ENCODE data around the gene SLC35E1.
A peak's percentile ranks its signal among the peaks of the same experiment; 100 is the strongest.
"Not testable (repeated sequence)": the region's sequence is repeated elsewhere in the genome, so short reads cannot be mapped to it uniquely, and the experiment has no call there.

SLC35E1 gene

GRCh38 chr19:16581971-16582343 lies 9.7 kb upstream of the SLC35E1 start:
- DNase-seq (ENCODE audit: low read depth, low spot score) = no peak

- DNase-seq (ENCODE audit: low read depth, low spot score) = no peak
Measured at GRCh38 chr19:16581145-16581970, 9.1 kb upstream of the SLC35E1 start.

- DNase-seq (ENCODE audit: low read depth, low spot score) = no peak
Measured at GRCh38 chr19:16579381-16579780, 7.2 kb upstream of the SLC35E1 start.

- DNase-seq (ENCODE audit: low read depth, low spot score) = no peak
Measured at GRCh38 chr19:16577531-16577985, 5.3 kb upstream of the SLC35E1 start.

- no peak for DNase-seq (ENCODE audit: low read depth, low spot score)
Measured at GRCh38 chr19:16576690-16577530, 4.7 kb upstream of the SLC35E1 start.

GRCh38 chr19:16575861-16576689 lies 3.9 kb upstream of the SLC35E1 start:
- DNase-seq (ENCODE audit: low read depth, low spot score) = no peak

GRCh38 chr19:16575282-16575681 lies 3.1 kb upstream of the SLC35E1 start:
- DNase-seq (ENCODE audit: low read depth, low spot score) = no peak

- DNase-seq (ENCODE audit: low read depth, low spot score) = no peak
Measured at GRCh38 chr19:16573925-16574324, 1.7 kb upstream of the SLC35E1 start.

- DNase-seq (ENCODE audit: low read depth, low spot score) = no peak
Measured at GRCh38 chr19:16573296-16573695, 1.1 kb upstream of the SLC35E1 start.

GRCh38 chr19:16571822-16572331 lies 338 bp downstream of the SLC35E1 start:
- DNase-seq (ENCODE audit: low read depth, low spot score) = no peak

- no peak for DNase-seq (ENCODE audit: low read depth, low spot score)
Measured at GRCh38 chr19:16571283-16571682, 932 bp downstream of the SLC35E1 start.

- DNase-seq (ENCODE audit: low read depth, low spot score) = no peak
Measured at GRCh38 chr19:16569609-16570320, 2.5 kb downstream of the SLC35E1 start.

GRCh38 chr19:16566702-16567101 lies 5.5 kb downstream of the SLC35E1 start:
- DNase-seq (ENCODE audit: low read depth, low spot score) = no peak

GRCh38 chr19:16566161-16566560 lies 6.1 kb downstream of the SLC35E1 start:
- peak; percentile 76 for DNase-seq (ENCODE audit: low read depth, low spot score)

GRCh38 chr19:16564842-16565241 lies 7.4 kb downstream of the SLC35E1 start:
- DNase-seq (ENCODE audit: low read depth, low spot score) = no peak

- DNase-seq (ENCODE audit: low read depth, low spot score) = no peak
Measured at GRCh38 chr19:16562608-16563025, 9.6 kb downstream of the SLC35E1 start.

- DNase-seq (ENCODE audit: low read depth, low spot score) = no peak
Measured at GRCh38 chr19:16561382-16561781, 10.8 kb downstream of the SLC35E1 start.

GRCh38 chr19:16559780-16560276 lies 12.4 kb downstream of the SLC35E1 start:
- DNase-seq (ENCODE audit: low read depth, low spot score) = no peak

- no peak for DNase-seq (ENCODE audit: low read depth, low spot score)
Measured at GRCh38 chr19:16554776-16555175, 17.4 kb downstream of the SLC35E1 start.

- not testable (repeated sequence) for DNase-seq (ENCODE audit: low read depth, low spot score)
Measured at GRCh38 chr19:16551902-16552301, 20.3 kb downstream of the SLC35E1 start.

GRCh38 chr19:16548956-16549355 lies 23.3 kb downstream of the SLC35E1 start:
- no peak for DNase-seq (ENCODE audit: low read depth, low spot score)
